ENCODE data around the gene C4A. TPM values are rescaled to one million over a fixed set of nuclear protein-coding genes. Genes with fewer than 3 reads are reported as not detected.

Gene C4A
- total RNA-seq, 1 experiment from 2014 or later, result 1.5 TPM

DNA sequence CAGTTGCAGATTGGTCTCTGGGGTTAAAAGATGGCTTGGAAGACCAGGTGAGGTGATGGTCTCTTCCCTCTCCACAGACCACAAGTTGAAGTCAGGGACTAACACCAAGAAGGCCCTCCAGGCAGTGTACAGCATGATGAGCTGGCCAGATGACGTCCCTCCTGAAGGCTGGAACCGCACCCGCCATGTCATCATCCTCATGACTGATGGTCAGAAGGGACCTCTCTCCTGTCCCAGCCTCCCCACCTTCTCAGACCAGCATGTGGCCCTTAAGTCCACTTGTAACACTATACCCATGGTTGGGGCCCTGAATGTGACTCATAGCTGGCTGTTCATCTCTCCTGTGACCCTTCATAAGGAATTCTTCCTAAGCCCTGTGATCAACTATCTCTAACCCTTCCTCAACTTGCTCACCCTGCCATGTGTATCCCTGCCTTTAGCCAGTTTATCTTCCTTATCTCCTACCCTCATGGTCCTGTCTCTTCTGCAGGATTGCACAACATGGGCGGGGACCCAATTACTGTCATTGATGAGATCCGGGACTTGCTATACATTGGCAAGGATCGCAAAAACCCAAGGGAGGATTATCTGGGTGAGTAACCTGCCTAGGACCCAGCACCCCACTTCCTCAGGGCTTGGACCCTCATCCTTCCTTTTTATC lies 33.0 kb upstream of the C4A start:
- intact Hi-C loops (cut with micrococcal nuclease; ENCODE audit: unreplicated experiment), result no loop called here
- Mint-ChIP-seq H3K36me3 (ENCODE audit: insufficient read depth, unreplicated experiment) (peaks cover 39% of the 10 kb centered on the region), H3K4me3 (ENCODE audit: unreplicated experiment) (peak overlapping the region; percentile 14), H3K27ac (ENCODE audit: unreplicated experiment) (peak overlapping the region; percentile 94), H3K9me3 (ENCODE audit: unreplicated experiment) (no peaks in the 10 kb centered on the region), H3K4me1 (ENCODE audit: low read depth, unreplicated experiment) (peaks cover 45% of the 10 kb centered on the region), H3K27me3 (ENCODE audit: insufficient read depth, unreplicated experiment) (no peaks in the 10 kb centered on the region)
- H3K27me3 ChIP-seq (replicated peaks; ENCODE audit: control insufficient read depth, insufficient read depth, low read length), result no peaks in the 10 kb centered on the region
- no TSS peak for BruUV-seq (replicated peaks)
- DNase-seq, result no peak
- peaks cover 32% of the 10 kb centered on the region for H3K4me1 ChIP-seq
- H3K4me3 ChIP-seq (ENCODE audit: low read depth, low read length), result no peak overlapping the region
- CTCF ChIA-PET, result interaction anchor here (0.6 kb wide), 1 partner anchor 85 kb away, joined by 4 read pairs; no protein-coding TSS in a partner anchor
- TF ChIP-seq, protein P1, sequence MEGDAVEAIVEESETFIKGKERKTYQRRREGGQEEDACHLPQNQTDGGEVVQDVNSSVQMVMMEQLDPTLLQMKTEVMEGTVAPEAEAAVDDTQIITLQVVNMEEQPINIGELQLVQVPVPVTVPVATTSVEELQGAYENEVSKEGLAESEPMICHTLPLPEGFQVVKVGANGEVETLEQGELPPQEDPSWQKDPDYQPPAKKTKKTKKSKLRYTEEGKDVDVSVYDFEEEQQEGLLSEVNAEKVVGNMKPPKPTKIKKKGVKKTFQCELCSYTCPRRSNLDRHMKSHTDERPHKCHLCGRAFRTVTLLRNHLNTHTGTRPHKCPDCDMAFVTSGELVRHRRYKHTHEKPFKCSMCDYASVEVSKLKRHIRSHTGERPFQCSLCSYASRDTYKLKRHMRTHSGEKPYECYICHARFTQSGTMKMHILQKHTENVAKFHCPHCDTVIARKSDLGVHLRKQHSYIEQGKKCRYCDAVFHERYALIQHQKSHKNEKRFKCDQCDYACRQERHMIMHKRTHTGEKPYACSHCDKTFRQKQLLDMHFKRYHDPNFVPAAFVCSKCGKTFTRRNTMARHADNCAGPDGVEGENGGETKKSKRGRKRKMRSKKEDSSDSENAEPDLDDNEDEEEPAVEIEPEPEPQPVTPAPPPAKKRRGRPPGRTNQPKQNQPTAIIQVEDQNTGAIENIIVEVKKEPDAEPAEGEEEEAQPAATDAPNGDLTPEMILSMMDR (IDR thresholded peaks at IDR 0.05; ENCODE audit: insufficient read depth in 1 of 2, low read depth in 1 of 2, low read length in 1 of 2, severe bottlenecking in 1 of 2, unreplicated experiment in 1 of 2), result no peak
- peaks cover 7% of the 10 kb centered on the region for H3K36me3 ChIP-seq (ENCODE audit: control insufficient read depth, insufficient read depth, low read length)
- POLR2A ChIA-PET, result interaction anchor here (0.5 kb wide), 1 partner anchor 197 kb away, joined by 4 read pairs; no protein-coding TSS in a partner anchor
- no peaks in the 10 kb centered on the region for H3K9me3 ChIP-seq

DNA sequence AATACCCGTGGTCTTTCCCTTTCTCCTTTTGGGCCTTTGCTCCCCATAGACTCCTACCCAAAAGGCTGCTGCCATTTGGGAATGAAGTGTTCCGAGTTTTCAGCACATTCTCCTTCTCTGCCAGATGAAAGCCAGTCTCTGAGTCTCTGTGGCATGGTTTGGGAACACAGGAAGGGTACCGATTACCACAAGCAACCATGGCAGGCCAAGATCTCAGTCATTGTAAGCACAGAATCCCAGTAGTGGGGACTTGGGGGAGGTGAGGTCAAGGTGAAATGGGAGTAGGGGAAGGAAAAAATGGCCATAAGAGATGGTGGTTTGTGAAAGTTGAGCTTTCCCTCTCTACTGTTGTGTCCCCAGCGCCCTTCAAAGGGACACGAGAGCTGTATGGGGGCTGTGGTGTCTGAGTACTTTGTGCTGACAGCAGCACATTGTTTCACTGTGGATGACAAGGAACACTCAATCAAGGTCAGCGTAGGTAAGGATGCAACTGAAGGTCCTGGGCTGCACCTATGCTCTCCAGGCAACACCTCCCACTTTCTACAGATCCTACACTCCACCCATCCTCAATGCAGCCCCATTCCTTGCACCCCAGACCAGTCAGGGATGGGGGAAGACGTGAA lies 31.8 kb upstream of the C4A start:
- no peaks in the 10 kb centered on the region for H3K9me3 ChIP-seq
- intact Hi-C loops (cut with micrococcal nuclease; ENCODE audit: unreplicated experiment), result no loop called here
- peaks cover 51% of the 10 kb centered on the region for H3K36me3 Mint-ChIP-seq (ENCODE audit: insufficient read depth, unreplicated experiment)
- ChIA-PET POLR2A (no interaction called here), CTCF (interaction anchor here (1.3 kb wide), 1 partner anchor 44 kb away, joined by 5 read pairs; no protein-coding TSS in a partner anchor)
- H3K4me3 Mint-ChIP-seq (ENCODE audit: unreplicated experiment), result no peak overlapping the region
- no peak for DNase-seq
- no peak overlapping the region for H3K27ac Mint-ChIP-seq (ENCODE audit: unreplicated experiment)
- H3K4me1 ChIP-seq, result peaks cover 25% of the 10 kb centered on the region
- no peaks in the 10 kb centered on the region for H3K27me3 ChIP-seq (replicated peaks; ENCODE audit: control insufficient read depth, insufficient read depth, low read length)
- TF ChIP-seq, protein P1 (IDR thresholded peaks at IDR 0.05; ENCODE audit: insufficient read depth in 1 of 2, low read depth in 1 of 2, low read length in 1 of 2, severe bottlenecking in 1 of 2, unreplicated experiment in 1 of 2), result no peak
- no peak overlapping the region for H3K4me3 ChIP-seq (ENCODE audit: low read depth, low read length)
- peaks cover 43% of the 10 kb centered on the region for H3K4me1 Mint-ChIP-seq (ENCODE audit: low read depth, unreplicated experiment)
- peaks cover 7% of the 10 kb centered on the region for H3K36me3 ChIP-seq (ENCODE audit: control insufficient read depth, insufficient read depth, low read length)
- no TSS peak for BruUV-seq (replicated peaks)
- no peaks in the 10 kb centered on the region for H3K27me3 Mint-ChIP-seq (ENCODE audit: insufficient read depth, unreplicated experiment)
- H3K9me3 Mint-ChIP-seq (ENCODE audit: unreplicated experiment), result no peaks in the 10 kb centered on the region

DNA sequence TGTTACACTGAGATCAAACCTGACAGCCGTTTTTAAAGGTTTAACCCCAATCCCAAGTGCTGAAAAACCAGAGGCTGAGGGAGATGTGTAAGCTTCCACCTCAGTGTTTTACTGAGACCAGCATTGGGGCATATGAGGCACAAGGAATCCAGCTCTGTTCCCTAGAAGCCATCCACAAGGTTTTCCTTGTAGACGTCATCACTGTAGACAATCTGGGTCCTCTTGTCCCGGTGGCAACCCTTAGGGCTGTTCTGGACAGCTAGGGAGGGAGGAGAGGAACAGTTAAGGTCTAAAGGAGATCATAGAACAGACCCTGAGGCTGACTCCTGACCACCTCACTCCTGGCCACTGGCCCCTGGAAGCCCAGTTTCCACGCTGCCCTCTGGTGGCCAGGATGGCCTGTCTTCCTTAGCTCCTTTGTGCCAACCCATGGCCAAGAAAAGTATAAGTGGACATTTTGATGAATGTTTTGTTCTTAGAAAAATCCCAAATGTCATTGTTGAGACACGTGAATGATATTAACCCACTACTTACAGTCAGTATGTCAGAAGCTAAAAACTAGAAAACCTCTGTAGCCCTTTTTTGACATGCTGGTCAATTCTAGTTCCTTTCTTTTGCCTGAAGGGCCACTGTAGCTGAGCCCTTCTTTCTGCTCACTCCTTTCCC lies 29.6 kb upstream of the C4A start:
- H3K9me3 ChIP-seq, result no peaks in the 10 kb centered on the region
- Mint-ChIP-seq H3K36me3 (ENCODE audit: insufficient read depth, unreplicated experiment) (peaks cover 64% of the 10 kb centered on the region), H3K4me3 (ENCODE audit: unreplicated experiment) (no peak overlapping the region), H3K27ac (ENCODE audit: unreplicated experiment) (no peak overlapping the region), H3K9me3 (ENCODE audit: unreplicated experiment) (no peaks in the 10 kb centered on the region), H3K4me1 (ENCODE audit: low read depth, unreplicated experiment) (peaks cover 24% of the 10 kb centered on the region), H3K27me3 (ENCODE audit: insufficient read depth, unreplicated experiment) (no peaks in the 10 kb centered on the region)
- BruUV-seq (replicated peaks), result no TSS peak
- peaks cover 7% of the 10 kb centered on the region for H3K4me1 ChIP-seq
- intact Hi-C loops (cut with micrococcal nuclease; ENCODE audit: unreplicated experiment), result loop anchor here (1.0 kb wide), 3 partner anchors 12 to 54 kb away; partner anchors contain the start of gene ZBTB12
- no peaks in the 10 kb centered on the region for H3K27me3 ChIP-seq (replicated peaks; ENCODE audit: control insufficient read depth, insufficient read depth, low read length)
- CTCF ChIA-PET, result interaction anchor here (0.6 to 1.8 kb wide), 18 partner anchors 10 to 182 kb away, joined by 3 to 24 read pairs (median 4); partner anchors contain the start of genes DXO, EHMT2, LSM2 and NEU1
- no peak overlapping the region for H3K4me3 ChIP-seq (ENCODE audit: low read depth, low read length)
- TF ChIP-seq, protein P1 (IDR thresholded peaks at IDR 0.05; ENCODE audit: insufficient read depth in 1 of 2, low read depth in 1 of 2, low read length in 1 of 2, severe bottlenecking in 1 of 2, unreplicated experiment in 1 of 2), result peak; percentile 70 to 91
- POLR2A ChIA-PET, result interaction anchor here (0.6 to 1.4 kb wide), 5 partner anchors 31 to 137 kb away, joined by 3 to 5 read pairs (median 3); partner anchors contain the start of genes EHMT2, HSPA1A, HSPA1L and NEU1
- peak; percentile 65 to 80 for DNase-seq
- H3K36me3 ChIP-seq (ENCODE audit: control insufficient read depth, insufficient read depth, low read length), result peaks cover 10% of the 10 kb centered on the region
